Pulmonary artery endothelial cell (primary cell): ENCODE measurements around the gene TXNL4A. TPM values are rescaled to one million over a fixed set of nuclear protein-coding genes. Genes with fewer than 3 reads are reported as not detected.

ENCODE experiments used
- DNase-seq: peaks from one replicate; pipeline ENCODE4 v3.0.0-alpha.2; 2011; ENCODE audit warnings: low read depth, low spot score
- total RNA-seq: library from RNA; depleted of rRNA; stranded (reverse); fragments of >200 nt; gene quantifications from 2 replicates; pipeline ENCODE4 v1.2.3, GENCODE V29; 2014

The TXNL4A gene
- total RNA-seq, 1 donor from 2014 or later, result 86.4 TPM

- DNase-seq, result no peak
These were observed 52.4 kb downstream of the TXNL4A start for GRCh38 chr18:79935925-79936324.

- no peak for DNase-seq
These were observed 52.9 kb downstream of the TXNL4A start for GRCh38 chr18:79935499-79935898.

GRCh38 chr18:79935098-79935480 is 53.3 kb downstream of the TXNL4A start:
- DNase-seq, result no peak

DNA sequence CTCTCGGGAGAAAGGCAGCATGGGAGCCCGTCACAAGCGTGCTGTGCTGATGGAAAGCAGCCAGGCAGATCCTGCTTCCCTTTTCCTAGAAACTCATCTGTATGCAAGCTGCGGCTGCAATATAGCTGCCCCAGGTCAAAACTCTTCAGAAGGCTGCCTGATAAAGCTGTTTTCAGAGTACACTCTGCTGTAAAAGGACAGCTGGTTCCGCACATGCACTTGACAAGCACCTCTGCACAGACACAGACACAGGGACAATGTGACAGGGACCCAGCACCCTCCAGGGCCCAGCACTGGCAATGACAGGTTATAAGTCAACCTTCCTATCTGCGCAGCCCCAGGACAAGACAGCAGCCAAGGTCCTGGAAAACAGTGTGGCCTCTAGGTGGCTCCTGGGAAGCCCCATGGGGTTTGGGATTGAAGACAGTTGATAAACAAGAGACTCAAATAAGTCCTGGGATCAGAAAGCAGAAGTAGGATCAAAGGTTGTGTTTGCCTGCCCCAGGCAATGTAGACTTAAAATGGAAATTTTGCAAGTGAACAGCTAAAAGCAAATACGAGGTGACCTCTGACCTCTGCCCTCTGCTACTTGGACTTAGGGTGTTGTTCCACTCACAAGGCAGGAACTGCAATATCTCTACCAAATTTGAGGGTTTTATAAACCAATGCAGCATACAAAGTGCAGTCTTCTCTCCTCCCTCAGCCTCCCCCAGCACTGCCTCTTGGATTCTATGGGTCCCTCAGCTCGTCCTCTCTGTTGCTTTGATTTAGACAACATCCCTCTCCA is 53.9 kb downstream of the TXNL4A start:
- DNase-seq, result no peak

DNA sequence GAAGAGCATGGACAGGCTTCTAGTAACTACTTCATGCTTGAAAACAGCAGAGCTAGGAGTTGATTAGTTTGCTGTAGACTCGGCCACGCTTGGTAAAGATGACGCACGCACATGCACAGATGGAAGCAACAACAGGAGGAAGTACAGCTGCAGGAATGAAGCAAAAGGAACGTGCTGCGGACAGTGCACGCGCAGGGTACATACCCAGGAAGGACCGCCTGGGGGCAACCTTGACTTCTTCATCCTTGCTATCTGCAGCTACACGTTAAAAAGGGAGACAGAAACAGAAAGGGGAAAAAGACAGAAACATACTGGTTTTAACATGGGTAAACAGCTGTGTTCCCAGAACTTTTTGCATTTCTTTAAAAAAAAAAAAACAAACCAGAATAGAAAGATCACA is 54.6 kb downstream of the TXNL4A start:
- no peak for DNase-seq

DNA sequence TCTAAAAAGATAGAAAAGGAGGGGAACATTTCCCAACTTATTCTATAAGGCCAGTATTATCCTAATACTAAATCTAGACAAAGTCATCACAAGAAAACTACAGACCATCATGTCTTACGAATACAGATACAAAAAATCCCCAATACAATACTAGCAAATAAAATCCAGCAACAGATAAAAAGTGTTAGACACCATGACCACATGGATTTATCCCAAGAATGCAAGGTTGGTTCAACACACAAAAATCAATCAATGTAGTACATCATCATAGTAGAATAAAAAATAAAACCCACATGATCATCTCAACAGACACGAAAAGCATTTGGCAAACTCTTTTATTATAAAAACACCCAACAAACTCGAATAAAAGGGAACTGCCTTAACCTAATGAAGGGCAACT is 55.5 kb downstream of the TXNL4A start:
- no peak for DNase-seq

- no peak for DNase-seq
These were observed 56.9 kb downstream of the TXNL4A start for GRCh38 chr18:79931475-79931874.

GRCh38 chr18:79930020-79930642 is 58.2 kb downstream of the TXNL4A start:
- DNase-seq, result no peak

GRCh38 chr18:79928563-79928960 is 59.8 kb downstream of the TXNL4A start:
- DNase-seq, result no peak

- no peak for DNase-seq
These were observed 60.5 kb downstream of the TXNL4A start for GRCh38 chr18:79927607-79928562.

- DNase-seq, result no peak
These were observed 61.4 kb downstream of the TXNL4A start for GRCh38 chr18:79926715-79927606.

DNA sequence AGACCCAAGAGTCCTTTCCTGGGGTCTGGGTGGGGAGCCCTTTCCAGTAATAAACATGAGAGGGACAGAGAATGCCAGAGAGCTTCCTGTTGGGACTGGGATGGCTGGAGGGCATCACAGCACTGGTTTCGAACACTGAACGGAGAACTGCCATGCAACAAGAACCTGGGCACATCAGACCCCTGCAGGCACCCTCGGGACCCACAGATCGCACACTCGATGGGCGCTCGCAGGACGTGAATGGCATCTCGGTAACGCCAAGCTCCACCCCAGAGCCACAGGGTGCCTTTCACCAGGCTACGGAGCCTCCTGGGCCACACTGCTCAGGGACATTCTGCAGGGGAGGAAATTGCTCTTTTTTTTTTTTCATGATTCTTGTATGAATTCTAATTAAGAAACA is 62.1 kb downstream of the TXNL4A start:
- no peak for DNase-seq

DNA sequence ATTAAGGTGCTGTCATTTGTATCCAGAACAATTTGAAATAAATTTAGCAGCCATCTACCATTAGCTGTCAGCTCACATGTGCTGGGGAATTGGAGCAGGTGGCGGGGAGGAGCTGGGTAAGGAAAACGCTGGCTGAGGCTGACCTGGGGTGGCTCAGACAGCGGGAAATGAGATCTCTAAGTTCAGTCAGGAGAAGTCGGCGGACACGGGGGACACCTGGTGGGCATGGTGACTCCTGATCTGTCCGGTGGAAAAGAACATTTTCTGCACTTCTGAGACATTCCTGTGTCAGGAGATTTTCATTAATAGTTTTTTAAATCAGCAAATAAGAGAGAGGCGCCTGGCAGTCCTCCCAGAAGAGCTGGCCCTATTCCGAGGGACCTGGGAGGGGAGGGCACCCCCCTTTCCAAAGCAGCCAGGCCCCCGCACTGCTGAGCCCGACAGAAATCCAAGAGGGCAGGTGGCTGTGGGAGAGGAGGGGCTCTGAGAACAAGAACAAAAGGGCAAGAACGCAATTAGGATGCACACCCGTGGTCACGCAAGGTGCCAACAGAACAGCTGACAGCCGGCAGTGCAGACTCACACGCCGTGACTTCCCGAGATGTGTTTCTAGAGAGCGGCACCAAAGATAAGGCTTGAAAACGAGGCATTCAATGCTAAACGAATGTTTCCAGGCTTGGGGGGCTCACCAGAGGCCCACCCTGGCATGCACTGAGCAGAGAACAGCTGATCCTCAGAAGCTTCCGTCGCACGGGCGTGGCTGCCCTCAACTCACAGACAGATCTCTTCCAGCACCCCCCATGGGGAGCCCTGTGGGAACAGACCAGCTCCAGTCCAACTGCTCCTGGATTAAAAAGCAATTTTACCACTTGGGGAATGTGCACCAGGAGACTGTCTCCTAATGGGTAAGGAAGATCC is 63.3 kb downstream of the TXNL4A start:
- DNase-seq, result no peak

GRCh38 chr18:79923896-79924585 is 64.3 kb downstream of the TXNL4A start:
- DNase-seq, result no peak

GRCh38 chr18:79922971-79923411 is 65.4 kb downstream of the TXNL4A start:
- no peak for DNase-seq

GRCh38 chr18:79921984-79922965 is 66.1 kb downstream of the TXNL4A start:
- DNase-seq, result no peak
